Subcutaneous abdominal adipose tissue (tissue), 5 donors: ENCODE measurements around the gene TPP1.

Experiments
- H3K27ac ChIP-seq: one replicate; pipeline ENCODE4 v1.7.0; 2013; ENCODE audit warnings: low read depth, mild to moderate bottlenecking, inconsistent platforms, low read length, moderate library complexity
- H3K27me3 ChIP-seq, 5 donors: one replicate each; pipeline ENCODE4 v1.7.0; 2013; ENCODE audit warnings: low read length in 5 of 5, inconsistent platforms in 1 of 5; ENCODE audit not compliant: control insufficient read depth in 5 of 5, insufficient read depth in 4 of 5
- H3K36me3 ChIP-seq, 5 donors: one replicate each; pipeline ENCODE4 v1.7.0; 2013; ENCODE audit warnings: low read length in 5 of 5; ENCODE audit not compliant: control insufficient read depth in 5 of 5, insufficient read depth in 5 of 5
- H3K4me1 ChIP-seq, 5 donors: one replicate each; pipeline ENCODE4 v1.7.0; 2013; ENCODE audit warnings: low read length in 5 of 5, mild to moderate bottlenecking in 3 of 5, moderate library complexity in 1 of 5; ENCODE audit not compliant: control insufficient read depth in 5 of 5, insufficient read depth in 5 of 5
- H3K4me3 ChIP-seq, 5 donors: one replicate each; pipeline ENCODE4 v1.7.0; 2013; ENCODE audit warnings: low read length in 5 of 5, low read depth in 1 of 5
- H3K9ac ChIP-seq, 5 donors: one replicate each; pipeline ENCODE4 v1.7.0; 2013; ENCODE audit warnings: low read length in 5 of 5, mild to moderate bottlenecking in 4 of 5, moderate library complexity in 3 of 5
- H3K9me3 ChIP-seq, 5 donors: one replicate each; pipeline ENCODE4 v1.7.0; 2013; ENCODE audit warnings: low read length in 5 of 5; ENCODE audit not compliant: control insufficient read depth in 5 of 5
- donor health status: healthy.
- donor health status: healthy.
- donor health status: healthy.
- donor health status: healthy.
- donor health status: healthy.

The TPP1 gene

GRCh38 chr11:6648501-6648900 is 29.3 kb upstream of the TPP1 start:
- no peak overlapping the region for H3K9ac ChIP-seq
- peaks cover 9 to 64% (median 30%) of the 10 kb centered on the region in 5 donors for H3K4me1 ChIP-seq
- peaks cover 0 to 5% (median 0%) of the 10 kb centered on the region in 5 donors for H3K36me3 ChIP-seq
- H3K27ac ChIP-seq, result peak overlapping the region; percentile 80
- peaks cover 0 to 3% (median 0%) of the 10 kb centered on the region in 5 donors for H3K27me3 ChIP-seq
- no peaks in the 10 kb centered on the region for H3K9me3 ChIP-seq
- no peak overlapping the region for H3K4me3 ChIP-seq

GRCh38 chr11:6647836-6648235 is 28.6 kb upstream of the TPP1 start:
- H3K4me3 ChIP-seq, result no peak overlapping the region
- no peak overlapping the region for H3K9ac ChIP-seq
- peak overlapping the region; percentile 80 for H3K27ac ChIP-seq
- H3K4me1 ChIP-seq, result peaks cover 9 to 58% (median 30%) of the 10 kb centered on the region in 5 donors
- peaks cover 0 to 3% (median 0%) of the 10 kb centered on the region in 5 donors for H3K27me3 ChIP-seq
- H3K9me3 ChIP-seq, result no peaks in the 10 kb centered on the region
- H3K36me3 ChIP-seq, result peaks cover 0 to 5% (median 0%) of the 10 kb centered on the region in 5 donors

- Histone ChIP-seq H3K27ac (peak overlapping the region; percentile 80), H3K9me3 (no peaks in the 10 kb centered on the region), H3K9ac (peak overlapping the region in 3 of 5 donors; percentile 9 to 39 (median 34)), H3K27me3 (peaks cover 0 to 3% (median 0%) of the 10 kb centered on the region in 5 donors), H3K36me3 (peaks cover 0 to 5% (median 0%) of the 10 kb centered on the region in 5 donors), H3K4me1 (peaks cover 9 to 50% (median 30%) of the 10 kb centered on the region in 5 donors), H3K4me3 (peak overlapping the region in 1 of 5 donors; percentile 35)
Observed at GRCh38 chr11:6646918-6647679, 27.9 kb upstream of the TPP1 start.

GRCh38 chr11:6646576-6646917 is 27.3 kb upstream of the TPP1 start:
- H3K4me1 ChIP-seq, result peaks cover 9 to 52% (median 31%) of the 10 kb centered on the region in 5 donors
- H3K36me3 ChIP-seq, result peaks cover 0 to 5% (median 0%) of the 10 kb centered on the region in 5 donors
- H3K9me3 ChIP-seq, result no peaks in the 10 kb centered on the region
- H3K27ac ChIP-seq, result peak overlapping the region; percentile 80
- H3K4me3 ChIP-seq, result peak overlapping the region in 4 of 5 donors; percentile 16 to 35 (median 26)
- H3K27me3 ChIP-seq, result peaks cover 0 to 3% (median 0%) of the 10 kb centered on the region in 5 donors
- H3K9ac ChIP-seq, result peak overlapping the region in 1 of 5 donors; percentile 34

GRCh38 chr11:6646071-6646470 is 26.8 kb upstream of the TPP1 start:
- peaks cover 9 to 51% (median 34%) of the 10 kb centered on the region in 5 donors for H3K4me1 ChIP-seq
- no peak overlapping the region for H3K9ac ChIP-seq
- H3K27ac ChIP-seq, result peak overlapping the region; percentile 80
- peak overlapping the region in 4 of 5 donors; percentile 16 to 35 (median 26) for H3K4me3 ChIP-seq
- no peaks in the 10 kb centered on the region for H3K9me3 ChIP-seq
- peaks cover 0 to 9% (median 1%) of the 10 kb centered on the region in 5 donors for H3K36me3 ChIP-seq
- peaks cover 0 to 3% (median 0%) of the 10 kb centered on the region in 5 donors for H3K27me3 ChIP-seq

- H3K9me3 ChIP-seq, result no peaks in the 10 kb centered on the region
Observed at GRCh38 chr11:6642957-6643356, 23.7 kb upstream of the TPP1 start.

GRCh38 chr11:6640985-6641701 is 21.9 kb upstream of the TPP1 start:
- Histone ChIP-seq H3K9ac (no peak overlapping the region), H3K4me3 (no peak overlapping the region), H3K27me3 (no peaks in the 10 kb centered on the region), H3K36me3 (peaks cover 0 to 26% (median 17%) of the 10 kb centered on the region in 5 donors), H3K27ac (no peak overlapping the region), H3K9me3 (no peaks in the 10 kb centered on the region), H3K4me1 (peaks cover 12 to 50% (median 33%) of the 10 kb centered on the region in 5 donors)

More at GRCh38 chr11:6642957-6643356, 23.7 kb upstream of the TPP1 start:
- Histone ChIP-seq H3K4me3 (no peak overlapping the region), H3K36me3 (peaks cover 0 to 26% (median 17%) of the 10 kb centered on the region in 5 donors), H3K27ac (no peak overlapping the region), H3K9ac (no peak overlapping the region), H3K4me1 (peaks cover 15 to 50% (median 42%) of the 10 kb centered on the region in 5 donors), H3K27me3 (peaks cover 0 to 3% (median 0%) of the 10 kb centered on the region in 5 donors)

GRCh38 chr11:6640036-6640984 is 21.1 kb upstream of the TPP1 start:
- Histone ChIP-seq H3K9me3 (no peaks in the 10 kb centered on the region), H3K27me3 (no peaks in the 10 kb centered on the region), H3K36me3 (peaks cover 0 to 26% (median 17%) of the 10 kb centered on the region in 5 donors), H3K4me3 (no peak overlapping the region), H3K9ac (no peak overlapping the region), H3K27ac (no peak overlapping the region), H3K4me1 (peaks cover 7 to 50% (median 33%) of the 10 kb centered on the region in 5 donors)

- Histone ChIP-seq H3K27ac (peak overlapping the region; percentile 65), H3K36me3 (peaks cover 0 to 27% (median 17%) of the 10 kb centered on the region in 5 donors), H3K9me3 (no peaks in the 10 kb centered on the region), H3K4me1 (peaks cover 7 to 66% (median 36%) of the 10 kb centered on the region in 5 donors), H3K27me3 (no peaks in the 10 kb centered on the region), H3K4me3 (no peak overlapping the region), H3K9ac (no peak overlapping the region)
Observed at GRCh38 chr11:6638429-6638828, 19.2 kb upstream of the TPP1 start.
